GM10248 (cell line): ENCODE data around the gene GRAMD4.

ENCODE experiments used
- CTCF ChIA-PET: fragments of 300-600 bp; sonication (Branson Sonifier 250); formaldehyde crosslinking; extraction: SDS; loops from one replicate; lab custom pipeline; 2021; ENCODE audit warnings: antibody characterized with exemption; lab: Yijun Ruan, JAX
- POLR2A ChIA-PET: fragments of 350-650 bp; sonication (Branson Sonifier 250); formaldehyde crosslinking; extraction: SDS; loops from one replicate; lab custom pipeline; 2020; ENCODE audit warnings: antibody characterized with exemption; lab: Yijun Ruan, JAX
- DNase-seq: peaks from one replicate; pipeline ENCODE4 v3.0.0; 2012; ENCODE audit errors: extremely low spot score
- TF ChIP-seq, protein P1 (sequence below): IDR thresholded peaks from 2 replicates; pipeline ENCODE4 v1.5.1; 2012; ENCODE audit warnings: mild to moderate bottlenecking, low read depth; ENCODE audit errors: extremely low read depth, missing control alignments, control extremely low read depth

Gene GRAMD4

DNA sequence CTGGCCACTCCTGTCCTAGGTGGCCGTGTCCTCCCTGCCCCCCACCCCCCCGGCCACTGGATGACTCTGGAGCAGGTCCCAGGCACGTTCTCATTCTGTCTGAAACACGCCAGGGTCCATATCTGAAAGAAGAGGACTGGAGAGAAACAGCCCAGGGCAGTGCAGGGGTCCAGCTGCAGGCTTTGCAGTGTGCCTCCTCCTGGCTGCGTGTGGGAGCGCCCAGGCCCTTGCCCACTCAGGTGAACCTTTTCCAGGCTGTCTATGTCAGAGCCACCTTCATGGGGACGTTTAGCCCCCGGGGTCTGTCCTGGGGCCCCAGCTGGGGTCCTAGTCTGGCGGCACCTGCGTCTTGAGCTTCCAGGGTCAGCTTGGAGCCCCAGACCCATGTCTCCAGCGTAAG is 15.6 kb downstream of the GRAMD4 start:
- no peak for DNase-seq
- TF ChIP-seq, protein P1, sequence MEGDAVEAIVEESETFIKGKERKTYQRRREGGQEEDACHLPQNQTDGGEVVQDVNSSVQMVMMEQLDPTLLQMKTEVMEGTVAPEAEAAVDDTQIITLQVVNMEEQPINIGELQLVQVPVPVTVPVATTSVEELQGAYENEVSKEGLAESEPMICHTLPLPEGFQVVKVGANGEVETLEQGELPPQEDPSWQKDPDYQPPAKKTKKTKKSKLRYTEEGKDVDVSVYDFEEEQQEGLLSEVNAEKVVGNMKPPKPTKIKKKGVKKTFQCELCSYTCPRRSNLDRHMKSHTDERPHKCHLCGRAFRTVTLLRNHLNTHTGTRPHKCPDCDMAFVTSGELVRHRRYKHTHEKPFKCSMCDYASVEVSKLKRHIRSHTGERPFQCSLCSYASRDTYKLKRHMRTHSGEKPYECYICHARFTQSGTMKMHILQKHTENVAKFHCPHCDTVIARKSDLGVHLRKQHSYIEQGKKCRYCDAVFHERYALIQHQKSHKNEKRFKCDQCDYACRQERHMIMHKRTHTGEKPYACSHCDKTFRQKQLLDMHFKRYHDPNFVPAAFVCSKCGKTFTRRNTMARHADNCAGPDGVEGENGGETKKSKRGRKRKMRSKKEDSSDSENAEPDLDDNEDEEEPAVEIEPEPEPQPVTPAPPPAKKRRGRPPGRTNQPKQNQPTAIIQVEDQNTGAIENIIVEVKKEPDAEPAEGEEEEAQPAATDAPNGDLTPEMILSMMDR = no peak
- POLR2A ChIA-PET = no interaction called here
- CTCF ChIA-PET = interaction anchor here (1.4 kb wide), 1 partner anchor 72 kb away, joined by 4 read pairs; no protein-coding TSS in a partner anchor

DNA sequence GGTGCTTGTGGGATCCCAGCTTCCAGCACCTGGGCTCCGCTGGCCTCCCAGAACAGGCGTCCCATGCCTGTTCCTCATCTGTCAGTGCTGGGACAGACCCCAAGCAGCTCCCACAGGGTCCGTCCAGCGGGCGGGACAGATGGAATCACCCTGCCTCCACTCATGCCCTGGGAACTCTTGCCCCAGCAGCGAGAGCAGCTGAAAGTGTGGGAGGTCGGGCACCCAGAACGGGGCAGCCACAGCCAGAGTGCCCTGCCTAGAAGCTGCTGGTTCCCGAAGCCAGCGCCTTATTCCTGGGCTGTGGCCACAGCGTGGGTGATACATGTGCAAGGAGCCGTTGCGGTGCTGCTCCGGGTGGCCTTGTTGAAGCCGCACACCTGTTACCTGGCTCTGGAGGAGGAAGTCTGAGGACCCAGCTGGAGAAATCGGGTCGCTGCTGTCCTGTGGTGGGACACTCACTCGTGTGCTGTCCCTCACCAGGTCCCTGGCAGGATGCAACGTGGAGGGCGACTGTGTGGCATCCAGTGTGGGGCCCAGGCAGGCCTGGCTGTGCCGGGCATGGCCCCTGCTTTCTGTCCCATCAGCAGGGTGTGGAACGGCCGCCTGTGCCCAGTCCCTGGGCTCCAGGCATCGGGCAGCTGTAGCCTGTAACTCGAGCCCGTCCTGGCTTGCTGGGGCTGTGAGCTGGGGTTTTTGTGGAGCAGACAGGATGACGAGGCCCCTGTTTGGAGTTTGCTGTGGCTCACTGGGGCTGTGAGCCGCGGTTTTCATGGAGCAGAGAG is 16.2 kb downstream of the GRAMD4 start:
- ChIA-PET POLR2A (no interaction called here), CTCF (interaction anchor here (1.4 kb wide), 1 partner anchor 73 kb away, joined by 4 read pairs; no protein-coding TSS in a partner anchor)
- TF ChIP-seq, protein P1 = no peak
- DNase-seq = no peak

DNA sequence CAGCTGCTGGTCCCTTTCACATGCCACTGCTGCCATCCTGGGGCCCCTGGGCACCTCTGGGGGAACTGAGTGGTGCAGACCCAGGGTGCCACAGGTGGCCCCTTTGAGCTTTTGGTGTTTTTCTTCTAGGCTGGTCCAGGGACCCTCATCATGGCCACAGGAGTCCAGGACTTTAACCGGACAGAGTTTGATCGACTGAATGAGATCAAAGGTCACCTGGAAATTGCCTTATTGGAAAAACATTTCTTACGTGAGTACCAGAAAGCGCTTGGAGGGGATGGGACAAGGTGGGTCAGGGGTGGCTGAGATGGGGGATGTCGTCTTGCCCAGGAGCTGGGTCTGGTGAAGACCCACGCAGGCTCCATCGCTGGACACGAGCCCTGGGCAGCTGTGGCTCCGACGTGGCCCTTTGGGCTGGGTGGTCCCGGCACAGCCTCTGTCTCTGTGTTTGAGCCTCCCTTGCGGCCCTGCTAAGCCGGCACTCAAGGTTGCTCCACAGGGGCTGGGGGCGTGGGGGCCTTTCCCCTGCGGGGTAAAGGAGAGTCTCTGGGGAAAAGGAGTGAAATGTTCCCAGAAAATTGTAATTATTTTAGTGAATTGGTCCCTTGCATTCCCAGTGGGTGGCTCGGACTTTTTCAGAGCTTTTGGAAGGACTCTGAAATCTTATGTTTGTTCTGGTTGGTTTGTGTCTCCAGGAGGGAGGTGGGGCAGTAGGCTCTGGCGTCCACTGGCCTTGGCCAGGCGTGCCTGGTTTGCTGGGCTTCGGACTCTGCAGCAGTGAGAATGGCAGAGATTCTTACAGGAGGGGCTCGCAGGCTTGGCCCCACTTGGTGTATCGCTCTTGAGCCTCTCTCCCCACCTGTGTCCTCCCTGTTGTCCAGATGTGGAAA is 17.8 kb downstream of the GRAMD4 start:
- TF ChIP-seq, protein P1 = no peak
- POLR2A ChIA-PET = no interaction called here
- no peak for DNase-seq
- CTCF ChIA-PET = no interaction called here

DNA sequence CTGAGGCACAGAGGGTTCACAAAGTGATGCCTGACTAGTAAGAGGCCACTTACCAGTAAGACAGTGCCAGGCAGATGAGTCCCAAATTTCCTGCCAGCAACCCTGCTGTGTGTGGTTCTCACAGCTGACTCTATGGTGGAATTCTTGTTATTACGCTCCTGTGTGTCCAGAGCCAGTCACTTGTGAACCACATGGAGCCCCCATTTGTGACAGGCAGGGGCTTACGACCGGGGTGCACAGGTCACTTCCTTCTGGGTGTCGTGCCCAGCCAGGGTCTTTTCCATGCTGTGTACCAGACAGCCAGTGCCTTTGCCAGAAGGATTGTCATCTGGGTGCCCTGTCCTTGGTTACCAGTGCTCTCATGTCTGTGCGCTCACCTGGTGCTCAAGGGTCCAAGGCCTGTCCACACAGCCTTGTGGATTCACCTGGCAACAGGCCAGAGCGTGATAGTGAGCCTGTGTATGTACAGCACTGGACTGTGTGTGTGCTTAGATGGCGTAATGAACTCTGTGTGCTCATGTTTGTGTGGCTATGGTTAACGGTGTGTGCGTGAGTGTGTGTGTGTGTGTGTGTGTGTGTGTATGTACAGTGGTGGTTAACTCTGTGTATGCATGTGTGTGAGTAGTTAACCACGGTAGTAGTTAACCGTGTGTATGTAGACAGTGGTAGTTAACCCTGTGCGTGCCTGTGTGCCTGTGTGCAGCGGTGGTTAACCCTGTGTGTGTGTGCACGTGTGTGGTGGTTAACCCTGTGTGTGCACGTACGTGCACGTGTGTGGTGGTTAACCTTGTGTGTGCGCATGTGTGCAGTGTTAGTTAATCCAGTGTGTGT is 18.6 kb downstream of the GRAMD4 start:
- ChIA-PET POLR2A (no interaction called here), CTCF (no interaction called here)
- DNase-seq = no peak
- TF ChIP-seq, protein P1 = no peak

DNA sequence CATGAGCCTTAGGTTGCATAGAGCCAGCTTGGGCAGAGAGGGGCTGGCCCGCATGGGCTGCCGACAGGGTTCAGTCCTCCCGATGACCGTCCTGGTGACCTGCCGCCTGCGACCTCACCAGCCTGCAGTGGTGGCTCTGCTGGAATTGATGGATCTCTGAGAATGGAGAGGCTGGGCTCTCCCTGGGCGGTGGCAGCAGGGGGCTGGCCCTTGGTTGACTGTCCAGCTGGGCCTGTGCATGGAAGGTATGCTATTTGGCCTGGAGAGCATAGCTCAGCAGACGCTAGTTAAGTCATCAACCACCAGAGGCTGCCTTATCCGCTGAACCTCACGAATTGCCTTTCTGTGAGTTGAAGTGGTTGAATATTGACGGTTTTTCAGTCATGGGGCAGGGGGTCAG is 19.7 kb downstream of the GRAMD4 start:
- CTCF ChIA-PET = no interaction called here

More for the DNA sequence above, 19.7 kb downstream of the GRAMD4 start:
- TF ChIP-seq, protein P1 = no peak
- POLR2A ChIA-PET = no interaction called here
- DNase-seq = no peak
